Measurements from ENCODE around the gene ABCC9. TPM values are rescaled to one million over a fixed set of nuclear protein-coding genes. Genes with fewer than 3 reads are reported as not detected.
"Not testable (repeated sequence)": the region's sequence is repeated elsewhere in the genome, so short reads cannot be mapped to it uniquely, and the experiment has no call there.

The ABCC9 gene
- total RNA-seq, 2 donors from 2014 or later: 0.22 TPM; not detected in 1

DNA sequence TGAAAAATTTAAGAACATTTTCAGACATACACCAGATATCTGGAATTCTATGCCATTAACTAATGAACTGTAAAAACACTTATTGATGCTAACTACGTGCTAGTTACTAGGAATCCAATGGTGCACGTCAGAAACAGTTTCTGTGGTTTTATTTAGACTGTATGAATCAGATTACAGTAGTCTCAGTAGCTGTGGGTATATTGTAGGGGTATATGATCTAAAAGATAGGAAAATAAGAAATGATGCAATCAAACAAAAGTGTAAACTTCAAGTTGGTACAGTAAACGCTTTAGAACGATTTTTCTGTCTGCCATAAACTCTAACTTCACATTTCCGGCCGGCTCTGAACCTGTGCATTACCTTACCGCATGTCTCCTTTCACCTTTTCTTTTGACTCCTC, 2.3 kb downstream of the ABCC9 start:
- WGBS, 2 experiments (ENCODE audit: insufficient coverage in 1 of 2, insufficient read length in 1 of 2): 88 to 91% methylated on average over 7 of the region's 7 CpGs
- H3K27me3 ChIP-seq (ENCODE audit: control insufficient read depth, insufficient read depth, low read length, poor library complexity, severe bottlenecking): peaks cover 43% of the 10 kb centered on the region

DNA sequence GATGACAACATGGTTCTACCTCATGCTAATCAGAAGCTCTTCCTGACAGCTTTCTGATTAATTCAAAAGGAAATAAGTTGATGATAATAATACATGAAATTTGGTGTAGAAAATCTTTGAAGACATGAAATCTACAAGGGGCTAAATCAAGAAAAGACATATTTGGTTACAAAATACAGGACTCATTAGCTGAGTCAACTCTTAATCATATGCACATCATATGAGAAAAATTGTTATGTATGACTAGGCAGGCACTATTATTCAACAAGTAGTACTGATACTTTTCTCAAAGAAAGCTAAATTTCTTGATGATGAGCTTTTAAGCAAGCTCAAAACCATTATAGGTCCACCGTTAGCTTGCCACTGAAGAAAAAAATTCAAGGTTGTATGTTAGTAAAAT, 7.1 kb downstream of the ABCC9 start:
- Mint-ChIP-seq H3K4me1 (no peaks in the 10 kb centered on the region), H3K36me3 (ENCODE audit: low read depth) (no peaks in the 10 kb centered on the region), H3K27me3 (ENCODE audit: insufficient read depth) (peaks cover 23% of the 10 kb centered on the region), H3K27ac (no peak overlapping the region), H3K4me3 (no peak overlapping the region), H3K9me3 (peaks cover 20% of the 10 kb centered on the region)
- Histone ChIP-seq H3K9ac (ENCODE audit: extremely low read depth, low read length, poor library complexity, severe bottlenecking) (no peak overlapping the region), H3K36me3 (ENCODE audit: control insufficient read depth, insufficient read depth, low read length) (no peaks in the 10 kb centered on the region), H3K4me3 (ENCODE audit: low read length) (no peak overlapping the region), H3K4me1 (ENCODE audit: control insufficient read depth, insufficient read depth, low read length) (no peaks in the 10 kb centered on the region), H3K27me3 (ENCODE audit: control insufficient read depth, insufficient read depth, low read length, poor library complexity, severe bottlenecking) (peaks cover 7% of the 10 kb centered on the region), H3K9me3 (ENCODE audit: control insufficient read depth, low read length) (no peaks in the 10 kb centered on the region), H3K27ac (ENCODE audit: low read depth, low read length) (no peak overlapping the region)
- no peak for DNase-seq
- WGBS, 2 experiments (ENCODE audit: insufficient coverage in 1 of 2, insufficient read length in 1 of 2): 93 to 100% methylated on average over 1 of the region's 1 CpG
- TF ChIP-seq, protein P1, sequence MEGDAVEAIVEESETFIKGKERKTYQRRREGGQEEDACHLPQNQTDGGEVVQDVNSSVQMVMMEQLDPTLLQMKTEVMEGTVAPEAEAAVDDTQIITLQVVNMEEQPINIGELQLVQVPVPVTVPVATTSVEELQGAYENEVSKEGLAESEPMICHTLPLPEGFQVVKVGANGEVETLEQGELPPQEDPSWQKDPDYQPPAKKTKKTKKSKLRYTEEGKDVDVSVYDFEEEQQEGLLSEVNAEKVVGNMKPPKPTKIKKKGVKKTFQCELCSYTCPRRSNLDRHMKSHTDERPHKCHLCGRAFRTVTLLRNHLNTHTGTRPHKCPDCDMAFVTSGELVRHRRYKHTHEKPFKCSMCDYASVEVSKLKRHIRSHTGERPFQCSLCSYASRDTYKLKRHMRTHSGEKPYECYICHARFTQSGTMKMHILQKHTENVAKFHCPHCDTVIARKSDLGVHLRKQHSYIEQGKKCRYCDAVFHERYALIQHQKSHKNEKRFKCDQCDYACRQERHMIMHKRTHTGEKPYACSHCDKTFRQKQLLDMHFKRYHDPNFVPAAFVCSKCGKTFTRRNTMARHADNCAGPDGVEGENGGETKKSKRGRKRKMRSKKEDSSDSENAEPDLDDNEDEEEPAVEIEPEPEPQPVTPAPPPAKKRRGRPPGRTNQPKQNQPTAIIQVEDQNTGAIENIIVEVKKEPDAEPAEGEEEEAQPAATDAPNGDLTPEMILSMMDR (conservative IDR thresholded peaks at IDR 0.05): no peak

More for the DNA sequence above, 2.3 kb downstream of the ABCC9 start:
- Mint-ChIP-seq H3K36me3 (ENCODE audit: low read depth) (no peaks in the 10 kb centered on the region), H3K4me1 (peaks cover 14% of the 10 kb centered on the region), H3K4me3 (no peak overlapping the region), H3K9me3 (no peaks in the 10 kb centered on the region), H3K27me3 (ENCODE audit: insufficient read depth) (peaks cover 58% of the 10 kb centered on the region), H3K27ac (no peak overlapping the region)
- no peak overlapping the region for H3K27ac ChIP-seq (ENCODE audit: low read depth, low read length)
- no peaks in the 10 kb centered on the region for H3K4me1 ChIP-seq (ENCODE audit: control insufficient read depth, insufficient read depth, low read length)
- H3K9ac ChIP-seq (ENCODE audit: extremely low read depth, low read length, poor library complexity, severe bottlenecking): no peak overlapping the region
- no peak overlapping the region for H3K4me3 ChIP-seq (ENCODE audit: low read length)
- no peak for DNase-seq
- TF ChIP-seq, protein P1 (conservative IDR thresholded peaks at IDR 0.05): no peak
- H3K9me3 ChIP-seq (ENCODE audit: control insufficient read depth, low read length): peaks cover under 1% of the 10 kb centered on the region
- H3K36me3 ChIP-seq (ENCODE audit: control insufficient read depth, insufficient read depth, low read length): no peaks in the 10 kb centered on the region

DNA sequence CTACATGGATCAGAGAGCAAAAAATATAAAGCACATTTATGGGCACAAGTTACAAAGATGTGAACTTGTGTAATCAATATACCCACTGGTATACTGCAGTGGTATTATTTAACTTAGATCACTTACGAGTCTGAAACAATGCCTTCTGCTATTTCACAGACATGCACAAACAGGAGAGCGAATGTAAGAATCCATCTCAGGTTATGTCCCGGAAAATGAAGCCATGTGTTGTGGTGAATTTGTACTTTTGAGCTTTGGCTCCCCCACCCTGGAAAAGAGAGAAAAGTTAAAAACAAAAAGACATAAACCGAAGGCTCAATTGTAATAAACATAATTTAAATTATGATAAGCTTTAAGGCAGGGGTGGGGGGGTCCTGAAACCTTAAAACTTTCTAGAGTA, 7.6 kb downstream of the ABCC9 start:
- peaks cover 20% of the 10 kb centered on the region for H3K9me3 Mint-ChIP-seq
- Histone ChIP-seq H3K27ac (ENCODE audit: low read depth, low read length) (no peak overlapping the region), H3K9ac (ENCODE audit: extremely low read depth, low read length, poor library complexity, severe bottlenecking) (no peak overlapping the region), H3K36me3 (ENCODE audit: control insufficient read depth, insufficient read depth, low read length) (no peaks in the 10 kb centered on the region), H3K27me3 (ENCODE audit: control insufficient read depth, insufficient read depth, low read length, poor library complexity, severe bottlenecking) (peaks cover 2% of the 10 kb centered on the region), H3K4me1 (ENCODE audit: control insufficient read depth, insufficient read depth, low read length) (no peaks in the 10 kb centered on the region), H3K9me3 (ENCODE audit: control insufficient read depth, low read length) (no peaks in the 10 kb centered on the region), H3K4me3 (ENCODE audit: low read length) (no peak overlapping the region)
- no peak for DNase-seq
- H3K36me3 Mint-ChIP-seq (ENCODE audit: low read depth): no peaks in the 10 kb centered on the region
- TF ChIP-seq, protein P1 (conservative IDR thresholded peaks at IDR 0.05): no peak
- no peak overlapping the region for H3K27ac Mint-ChIP-seq
- no peaks in the 10 kb centered on the region for H3K4me1 Mint-ChIP-seq
- no peak overlapping the region for H3K4me3 Mint-ChIP-seq
- 92% methylated on average over 3 of the region's 4 CpGs; no CpG with 5 or more reads in 1 of the 2 experiments for WGBS, 2 experiments (ENCODE audit: insufficient coverage in 1 of 2, insufficient read length in 1 of 2)
- peaks cover 18% of the 10 kb centered on the region for H3K27me3 Mint-ChIP-seq (ENCODE audit: insufficient read depth)

DNA sequence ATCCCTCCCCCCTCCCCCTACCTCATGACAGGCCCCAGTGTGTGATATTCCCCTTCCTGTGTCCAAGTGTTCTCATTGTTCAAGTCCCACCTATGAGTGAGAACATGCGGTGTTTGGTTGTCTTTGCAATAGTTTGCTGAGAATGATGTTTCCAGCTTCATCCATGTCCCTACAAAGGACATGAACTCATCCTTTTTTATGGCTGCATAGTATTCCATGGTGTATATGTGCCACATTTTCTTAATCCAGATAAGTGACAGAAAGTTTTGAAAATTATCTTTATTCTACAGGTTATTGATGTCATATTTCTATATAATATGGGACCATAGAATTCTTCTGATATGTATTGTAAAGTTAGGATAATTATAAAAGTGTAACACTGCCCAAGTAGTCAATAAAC, 11.3 kb downstream of the ABCC9 start:
- not testable (repeated sequence) for H3K4me1 Mint-ChIP-seq; H3K4me1 ChIP-seq (ENCODE audit: control insufficient read depth, insufficient read depth, low read length); H3K27me3 ChIP-seq (ENCODE audit: control insufficient read depth, insufficient read depth, low read length, poor library complexity, severe bottlenecking); H3K9ac ChIP-seq (ENCODE audit: extremely low read depth, low read length, poor library complexity, severe bottlenecking); H3K27ac Mint-ChIP-seq; H3K36me3 Mint-ChIP-seq (ENCODE audit: low read depth); H3K4me3 Mint-ChIP-seq; DNase-seq; H3K4me3 ChIP-seq (ENCODE audit: low read length); H3K36me3 ChIP-seq (ENCODE audit: control insufficient read depth, insufficient read depth, low read length); H3K9me3 ChIP-seq (ENCODE audit: control insufficient read depth, low read length); H3K27ac ChIP-seq (ENCODE audit: low read depth, low read length)
- H3K9me3 Mint-ChIP-seq: peaks cover 20% of the 10 kb centered on the region
- 75% methylated on average over 1 of the region's 1 CpG; no CpG with 5 or more reads in 1 of the 2 experiments for WGBS, 2 experiments (ENCODE audit: insufficient coverage in 1 of 2, insufficient read length in 1 of 2)
- H3K27me3 Mint-ChIP-seq (ENCODE audit: insufficient read depth): peaks cover 15% of the 10 kb centered on the region
